K562 (cell line): Measurements from ENCODE around the gene C17orf75. TPM values are rescaled to one million over a fixed set of nuclear protein-coding genes. Genes with fewer than 3 reads are reported as not detected.
A peak's percentile ranks its signal among the peaks of the same experiment; 100 is the strongest.

ENCODE experiments used
- ATAC-seq: fragments of 200-7000 bp; cut with Tn5 transposase; 3 replicates; pipeline ENCODE4 v1.9.1; 2020; ENCODE audit warnings: moderate library complexity
- BruUV-seq: library from RNA; stranded (reverse); fragments of 400-500 nt; replicated peaks from 2 replicates; lab custom pipeline; 2021; lab: Mats Ljungman, UMichigan
- CTCF ChIA-PET: fragments of 300-600 bp; formaldehyde crosslinking; extraction: SDS; loops from one replicate; lab custom pipeline; 2021; ENCODE audit warnings: low intra/inter-chr PET ratio; lab: Yijun Ruan, JAX
- POLR2A ChIA-PET: fragments of 300-600, 350-650 bp; sonication (Branson Sonifier 250); formaldehyde crosslinking; extraction: SDS; loops from one replicate; lab custom pipeline; 2021; ENCODE audit warnings: antibody characterized with exemption, inconsistent platforms; lab: Yijun Ruan, JAX
- DNase-seq, 4 experiments: peaks; one replicate each; pipeline versions ENCODE4 v3.0.0 to v3.0.0-alpha.2; 2011 to 2018; ENCODE audit warnings: low spot score in 3 of 4, mixed read lengths in 3 of 4; ENCODE audit errors: extremely low read depth in 1 of 4
- FAIRE-seq: peaks from 2 replicates; lab custom pipeline; 2011; peaks lifted over from hg19 to GRCh38; lab: Jason Lieb, UNC
- H2AFZ ChIP-seq: 2 replicates; pipeline ENCODE4 v1.6.0; 2011; ENCODE audit warnings: low read depth, low read length, control low read depth, inconsistent platforms
- H3K27ac ChIP-seq: fragments of 200-600 bp; 3 replicates; pipeline ENCODE4 v1.8.0; 2011; ENCODE audit warnings: low read depth, mild to moderate bottlenecking, control low read depth, inconsistent platforms, low read length, moderate library complexity, mixed read lengths; ENCODE audit errors: extremely low read depth
- H3K27me3 ChIP-seq, 2 experiments: fragments of 300-600 bp in 1 of 2; 2 replicates in 1 of 2; 3 replicates in 1 of 2; pipeline versions ENCODE4 v1.6.0 to v1.8.0; 2011; ENCODE audit warnings: inconsistent platforms in 2 of 2, low read length in 2 of 2, mild to moderate bottlenecking in 1 of 2, mixed read lengths in 1 of 2, moderate library complexity in 1 of 2; ENCODE audit not compliant: control insufficient read depth in 2 of 2, insufficient read depth in 2 of 2
- H3K36me3 ChIP-seq: fragments of 300-600 bp; 3 replicates; pipeline ENCODE4 v1.8.0; 2011; ENCODE audit warnings: mild to moderate bottlenecking, low read length, inconsistent platforms; ENCODE audit not compliant: control insufficient read depth, insufficient read depth
- H3K4me1 ChIP-seq, 2 experiments: fragments of 200-600 bp in 1 of 2; replicated peaks in 1 of 2; 2 replicates in 1 of 2; 3 replicates in 1 of 2; pipeline versions ENCODE4 v1.5.1 to v1.8.0; 2011; ENCODE audit warnings: inconsistent platforms in 2 of 2, low read length in 2 of 2, mild to moderate bottlenecking in 1 of 2, mixed read lengths in 1 of 2, moderate library complexity in 1 of 2; ENCODE audit not compliant: control insufficient read depth in 2 of 2, insufficient read depth in 2 of 2
- H3K4me2 ChIP-seq: 2 replicates; pipeline ENCODE4 v1.6.1; 2011; ENCODE audit warnings: low read length, control low read depth, inconsistent platforms, mixed read lengths; ENCODE audit not compliant: insufficient read depth
- H3K4me3 ChIP-seq: fragments of 200-600 bp; sonication (generic), shearing (Covaris generic); 2 replicates; pipeline ENCODE4 v1.5.1; 2016; ENCODE audit warnings: control low read depth, inconsistent platforms
- H3K79me2 ChIP-seq: fragments of 200-600 bp; 3 replicates; pipeline ENCODE4 v1.8.0; 2011; ENCODE audit warnings: low read length, inconsistent platforms; ENCODE audit not compliant: control insufficient read depth, insufficient read depth
- H3K9ac ChIP-seq, 2 experiments: 2 replicates each; pipeline versions ENCODE4 v1.6.0 to v1.6.1; 2011; ENCODE audit warnings: low read depth in 2 of 2, low read length in 2 of 2, control low read depth in 1 of 2, inconsistent platforms in 1 of 2, mild to moderate bottlenecking in 1 of 2, mixed read lengths in 1 of 2; ENCODE audit not compliant: insufficient read depth in 1 of 2
- H3K9me1 ChIP-seq: one replicate; pipeline ENCODE4 v1.6.0; 2011; ENCODE audit warnings: inconsistent platforms, mild to moderate bottlenecking, low read length, moderate library complexity; ENCODE audit not compliant: control insufficient read depth, insufficient read depth
- H3K9me3 ChIP-seq: replicated peaks from 2 replicates; pipeline ENCODE4 v1.5.1; 2011; ENCODE audit warnings: low read depth, low read length, inconsistent platforms; ENCODE audit not compliant: control insufficient read depth, insufficient read depth
- H4K20me1 ChIP-seq: replicated peaks from 2 replicates; pipeline ENCODE4 v1.6.1; 2011; ENCODE audit warnings: low read length, inconsistent platforms, mixed read lengths; ENCODE audit not compliant: control insufficient read depth, insufficient read depth
- BRD9 ChIP-seq: fragments of 450-650 bp; IDR thresholded peaks from 2 replicates; pipeline ENCODE4 v1.6.1; 2018; ENCODE audit warnings: low read depth; ENCODE audit not compliant: partially characterized antibody
- CEBPG ChIP-seq, 3 experiments: fragments of 200-800 bp in 1 of 3; sonication (Bioruptor generic) in 1 of 3; sonication (generic) in 1 of 3; formaldehyde crosslinking in 1 of 3; IDR thresholded peaks in 2 of 3; conservative IDR thresholded peaks in 1 of 3; 2 replicates each; pipeline versions ENCODE4 v1.6.1 to v1.8.0; 2016 to 2022; ENCODE audit warnings: missing compliant biosample characterization in 2 of 3, missing genetic modification characterization in 2 of 3, mild to moderate bottlenecking in 1 of 3, missing genetic modification reagents in 1 of 3
- CEBPZ ChIP-seq: fragments of 150-350 bp; IDR thresholded peaks from 2 replicates; pipeline ENCODE4 v1.6.1; 2014; ENCODE audit warnings: low read depth, mild to moderate bottlenecking, low read length, borderline replicate concordance
- E2F6 ChIP-seq, 2 experiments: IDR thresholded peaks; 2 replicates each; pipeline ENCODE4 v1.6.1; 2011; ENCODE audit warnings: borderline replicate concordance in 1 of 2, control low read depth in 1 of 2, low read depth in 1 of 2, low read length in 1 of 2, mild to moderate bottlenecking in 1 of 2, mixed read lengths in 1 of 2, moderate library complexity in 1 of 2; ENCODE audit not compliant: insufficient read depth in 1 of 2, insufficient read length in 1 of 2, poor library complexity in 1 of 2, severe bottlenecking in 1 of 2; ENCODE audit errors: extremely low read depth in 1 of 2
- ETV5 ChIP-seq: sonication (generic); formaldehyde crosslinking; IDR thresholded peaks from 2 replicates; pipeline ENCODE4 v1.4.0; 2020; ENCODE audit warnings: low read depth, mild to moderate bottlenecking, missing genetic modification reagents
- FOXK2 ChIP-seq, 2 experiments: fragments of 450-650 bp; IDR thresholded peaks in 1 of 2; conservative IDR thresholded peaks in 1 of 2; 2 replicates each; pipeline ENCODE4 v1.6.1; 2016; ENCODE audit warnings: low read depth in 2 of 2, mild to moderate bottlenecking in 1 of 2
- MTA3 ChIP-seq: fragments of 450-650 bp; formaldehyde crosslinking; IDR thresholded peaks from 2 replicates; pipeline ENCODE4 v1.6.1; 2017; ENCODE audit warnings: mild to moderate bottlenecking, borderline replicate concordance
- PTBP1 ChIP-seq: fragments of 200-400 bp; formaldehyde crosslinking; IDR thresholded peaks from 2 replicates; pipeline ENCODE4 v1.6.1; 2017; ENCODE audit warnings: low read depth, low read length
- RBM14 ChIP-seq: fragments of 200-400 bp; formaldehyde crosslinking; IDR thresholded peaks from 2 replicates; pipeline ENCODE4 v1.6.1; 2018; ENCODE audit warnings: low read depth, mild to moderate bottlenecking, low read length, moderate library complexity, borderline replicate concordance; ENCODE audit not compliant: insufficient read depth
- SMARCB1 ChIP-seq: IDR thresholded peaks from 2 replicates; pipeline ENCODE4 v1.6.1; 2011; ENCODE audit warnings: improper control_type of control experiment, low read depth; ENCODE audit not compliant: insufficient read length
- SMARCE1 ChIP-seq: fragments of 450-650 bp; IDR thresholded peaks from 2 replicates; pipeline ENCODE4 v1.7.1; 2016; ENCODE audit warnings: mild to moderate bottlenecking
- SPI1 ChIP-seq: IDR thresholded peaks from 2 replicates; pipeline ENCODE4 v1.6.1; 2011; ENCODE audit warnings: low read depth, low read length, control low read depth, borderline replicate concordance
- TAF9B ChIP-seq: fragments of 450-650 bp; IDR thresholded peaks from 2 replicates; pipeline ENCODE4 v1.6.1; 2018; ENCODE audit warnings: mild to moderate bottlenecking; ENCODE audit not compliant: partially characterized antibody
- ZNF444 ChIP-seq: fragments of 250-450 bp; sonication (Bioruptor Pico); IDR thresholded peaks from 2 replicates; pipeline ENCODE4 v1.4.0; 2020; ENCODE audit warnings: mild to moderate bottlenecking, moderate library complexity
- ZNF584 ChIP-seq: fragments of 200-800 bp; sonication (Bioruptor generic); IDR thresholded peaks from 2 replicates; pipeline ENCODE4 v1.6.1; 2016; ENCODE audit warnings: low read depth, mild to moderate bottlenecking, missing genetic modification characterization, missing compliant biosample characterization
- WGBS: fragments of 100-300 bp; shearing (Covaris generic); methylation state at CpG from one replicate; pipeline ENCODE4 v1.1.6; 2016; ENCODE audit warnings: low coverage, mixed read lengths; ENCODE audit not compliant: insufficient coverage; ENCODE audit errors: missing lambda C conversion rate; 5-methylcytosine and 5-hydroxymethylcytosine counted together
- in situ Hi-C: fragments of 300-500 bp; cut with MboI; formaldehyde crosslinking; loops from 4 replicates; pipeline ENCODE4 v1.15.0; 2018; ENCODE audit warnings: inconsistent platforms, mixed read lengths
- intact Hi-C: fragments of 100-400 bp; cut with micrococcal nuclease; formaldehyde crosslinking; loops from 2 replicates; pipeline ENCODE4 v1.14.2; 2022
- polyA plus RNA-seq, 8 experiments: library from polyadenylated mRNA; depleted of rRNA in 4 of 8; stranded (reverse) in 5 of 8; unstranded in 3 of 8; fragments of >200 nt; fragmentation: Nextera tagmentation in 2 of 8; fragmentation: Illumina TruSeq in 1 of 8; extraction: Ambion mirVana in 2 of 8; extraction: Trizol in 1 of 8; gene quantifications; 2 replicates each; pipeline versions ENCODE4 v1.2.1 to v1.2.3, GENCODE V29; 2011 to 2014; ENCODE audit warnings: inconsistent platforms in 1 of 8, missing spikeins in 1 of 8
- total RNA-seq, 7 experiments: library from RNA; depleted of rRNA in 6 of 7; stranded (reverse); fragments of >200 nt in 6 of 7; fragmentation: Illumina TruSeq in 2 of 7; extraction: Trizol in 2 of 7; gene quantifications; 2 replicates each; pipeline versions ENCODE4 v1.2.1 to v1.2.3, GENCODE V29; 2011 to 2021; ENCODE audit warnings: low replicate concordance in 1 of 7

The C17orf75 gene
- total and polyA plus RNA-seq, 9 of the 15 experiments (the other 6 are each of a cell fraction or from before 2014, with no cell fraction given), result 15.5 to 55.7 (median 18.5) TPM

DNA sequence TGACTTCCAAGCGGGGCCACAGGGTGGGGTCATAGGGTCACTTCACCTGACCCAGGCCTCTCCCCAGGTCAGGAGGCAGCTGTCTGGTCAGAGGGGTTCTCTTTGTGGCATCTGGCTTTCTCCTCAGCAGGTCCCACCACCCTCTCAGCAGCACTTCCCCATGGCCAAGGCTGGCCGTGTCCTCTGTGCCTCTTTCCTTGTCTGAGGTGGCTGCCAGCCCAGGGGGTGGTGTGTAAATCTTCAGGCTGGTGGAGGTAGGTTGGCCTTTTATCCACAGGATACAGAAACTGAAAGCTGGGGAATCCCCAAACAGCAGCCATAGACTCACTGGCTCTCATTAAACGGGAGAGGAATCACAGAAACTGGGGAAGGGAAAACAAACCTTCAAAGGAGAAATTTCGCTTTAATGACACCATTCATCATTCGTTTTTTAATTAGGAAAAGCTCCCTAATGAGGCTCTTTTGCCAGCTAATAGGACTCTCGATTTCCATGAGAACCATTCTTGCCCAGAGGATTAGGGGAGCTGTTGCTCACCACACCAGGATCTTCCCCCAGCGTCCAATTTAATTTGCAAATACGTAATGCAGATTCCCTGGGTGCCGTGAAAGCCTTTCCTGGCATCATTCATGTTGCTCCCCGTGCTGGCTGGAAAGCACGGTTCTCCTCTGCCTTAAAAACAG is 18.0 kb downstream of the C17orf75 start:
- CTCF ChIA-PET, result no interaction called here
- H3K9me3 ChIP-seq, result no peaks in the 10 kb centered on the region
- H4K20me1 ChIP-seq, result no peaks in the 10 kb centered on the region
- 0 out of 2 replicates have a peak overlapping the region, but pooled peaks have one; percentile 12 for H2AFZ ChIP-seq
- H3K79me2 ChIP-seq, result no peaks in the 10 kb centered on the region
- no peak overlapping the region for H3K27ac ChIP-seq
- H3K4me1 ChIP-seq, result peaks cover 0 to 4% of the 10 kb centered on the region in 2 experiments; a peak in 2 of 5 replicates
- DNase-seq (no peak), FAIRE-seq (no peak), ATAC-seq (no peak)
- in situ Hi-C loops (no loop called here), intact Hi-C loops (no loop called here)
- peak overlapping the region in 1 of 2 experiments; percentile 43; a peak in 1 of 4 replicates for H3K9ac ChIP-seq
- no TSS peak for BruUV-seq
- no peaks in the 10 kb centered on the region for H3K9me1 ChIP-seq
- POLR2A ChIA-PET, result interaction anchor here (0.9 to 1.5 kb wide), 3 partner anchors 8 to 27 kb away, joined by 3 to 5 read pairs (median 4); no protein-coding TSS in a partner anchor
- no peak overlapping the region for H3K4me3 ChIP-seq
- H3K36me3 ChIP-seq, result no peaks in the 10 kb centered on the region
- TF ChIP-seq CEBPZ, result no peak
- TF ChIP-seq PTBP1, result no peak
- no peak for TF ChIP-seq SMARCB1
- no peak for TF ChIP-seq MTA3
- TF ChIP-seq TAF9B, result no peak
- no peak for TF ChIP-seq SMARCE1
- TF ChIP-seq BRD9, result no peak
- TF ChIP-seq ZNF444 (CRISPR knock-in tag), result no peak
- TF ChIP-seq SPI1, result no peak
- no peak for TF ChIP-seq ZNF584 (CRISPR knock-in tag)
- no peak for TF ChIP-seq E2F6 (IDR thresholded peaks at IDR 0.05; ENCODE audit: borderline replicate concordance in 1 of 2, extremely low read depth in 1 of 2, insufficient read depth in 1 of 2, insufficient read length in 1 of 2, low read depth in 1 of 2, low read length in 1 of 2, poor library complexity in 1 of 2, severe bottlenecking in 1 of 2)
- no peak for TF ChIP-seq FOXK2 (conservative IDR thresholded peaks at IDR 0.05 in 1 of 2, IDR thresholded peaks at IDR 0.05 in 1 of 2; ENCODE audit: low read depth in 2 of 2)
- no peak for TF ChIP-seq RBM14
- no peak for TF ChIP-seq CEBPG (CRISPR knock-in tag; IDR thresholded peaks at IDR 0.05)
- TF ChIP-seq CEBPG (tag; conservative IDR thresholded peaks at IDR 0.05 in 1 of 2, IDR thresholded peaks at IDR 0.05 in 1 of 2), result no peak
- no peak for TF ChIP-seq ETV5 (CRISPR knock-in tag)
- 17% methylated on average over 11 of the region's 11 CpGs for WGBS
- no peak overlapping the region for H3K4me2 ChIP-seq
- no peaks in the 10 kb centered on the region for H3K27me3 ChIP-seq
